Measurements from ENCODE around the gene EML4.

DNA sequence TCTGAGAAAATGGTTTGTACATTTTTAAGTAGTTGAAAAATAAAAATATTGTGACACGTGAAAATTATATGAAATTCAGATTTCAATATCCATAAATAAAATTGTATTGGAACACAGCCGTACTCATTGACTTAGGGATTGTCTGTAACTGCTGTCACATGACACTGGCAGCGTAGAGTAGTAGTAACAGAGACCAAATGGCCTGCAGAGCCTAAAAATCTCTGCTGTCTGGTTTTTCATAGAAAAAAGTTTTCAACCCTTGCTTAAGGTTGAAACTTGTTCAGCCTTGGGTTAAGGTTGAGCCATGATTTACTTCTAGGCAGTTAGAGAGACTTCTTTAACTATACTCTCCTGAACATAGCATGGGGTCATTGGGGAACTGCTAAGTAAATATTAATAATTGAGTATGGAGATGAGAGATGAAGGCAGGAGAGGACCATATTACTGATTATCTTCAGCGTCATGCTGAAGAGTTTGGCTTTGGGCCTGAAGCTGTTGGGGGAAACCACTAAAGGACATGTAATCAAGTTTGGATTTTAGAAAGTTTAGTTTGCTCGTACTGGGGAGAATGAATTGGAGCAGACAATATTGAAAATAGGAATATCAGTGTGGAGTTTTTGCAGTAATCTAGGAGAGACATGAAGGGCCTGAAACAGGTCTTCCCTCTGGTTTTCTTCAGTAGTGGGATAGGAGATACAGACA, 16.2 kb downstream of the EML4 start:
- TF ChIP-seq, protein P1, sequence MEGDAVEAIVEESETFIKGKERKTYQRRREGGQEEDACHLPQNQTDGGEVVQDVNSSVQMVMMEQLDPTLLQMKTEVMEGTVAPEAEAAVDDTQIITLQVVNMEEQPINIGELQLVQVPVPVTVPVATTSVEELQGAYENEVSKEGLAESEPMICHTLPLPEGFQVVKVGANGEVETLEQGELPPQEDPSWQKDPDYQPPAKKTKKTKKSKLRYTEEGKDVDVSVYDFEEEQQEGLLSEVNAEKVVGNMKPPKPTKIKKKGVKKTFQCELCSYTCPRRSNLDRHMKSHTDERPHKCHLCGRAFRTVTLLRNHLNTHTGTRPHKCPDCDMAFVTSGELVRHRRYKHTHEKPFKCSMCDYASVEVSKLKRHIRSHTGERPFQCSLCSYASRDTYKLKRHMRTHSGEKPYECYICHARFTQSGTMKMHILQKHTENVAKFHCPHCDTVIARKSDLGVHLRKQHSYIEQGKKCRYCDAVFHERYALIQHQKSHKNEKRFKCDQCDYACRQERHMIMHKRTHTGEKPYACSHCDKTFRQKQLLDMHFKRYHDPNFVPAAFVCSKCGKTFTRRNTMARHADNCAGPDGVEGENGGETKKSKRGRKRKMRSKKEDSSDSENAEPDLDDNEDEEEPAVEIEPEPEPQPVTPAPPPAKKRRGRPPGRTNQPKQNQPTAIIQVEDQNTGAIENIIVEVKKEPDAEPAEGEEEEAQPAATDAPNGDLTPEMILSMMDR (IDR thresholded peaks at IDR 0.05), result no peak
- TF ChIP-seq EP300 (IDR thresholded peaks at IDR 0.05) (no peak), POLR2A (IDR thresholded peaks at IDR 0.05; ENCODE audit: low read depth) (no peak), POLR2AphosphoS5 (IDR thresholded peaks at IDR 0.05) (no peak)
